PC-3 (cell line): ENCODE measurements around the gene KLHL8.

Experiments used
- CTCF ChIP-seq: fragments of 300-600 bp; sonication (generic); conservative IDR thresholded peaks from 2 replicates; pipeline ENCODE4 v1.5.1; 2017; ENCODE audit warnings: antibody characterized with exemption, low read depth, mild to moderate bottlenecking, low read length
- EZH2 ChIP-seq: fragments of 300-600 bp; sonication (generic); IDR thresholded peaks from one replicate; pipeline ENCODE4 v1.6.1; 2017; ENCODE audit warnings: antibody characterized with exemption, mild to moderate bottlenecking, low read length; ENCODE audit not compliant: unreplicated experiment
- EZH2phosphoT487 ChIP-seq: fragments of 300-600 bp; sonication (generic); IDR thresholded peaks from 2 replicates; pipeline ENCODE4 v1.6.1; 2018; ENCODE audit warnings: mild to moderate bottlenecking, antibody characterized with exemption, low read length, borderline replicate concordance

- TF ChIP-seq EZH2 (no peak), CTCF (no peak), EZH2phosphoT487 (no peak)
These were observed 89.3 kb downstream of the KLHL8 start for GRCh38 chr4:87130985-87131703.
